Liver (tissue), 9 donors: ENCODE measurements around the gene SSBP2. TPM values are rescaled to one million over a fixed set of nuclear protein-coding genes. Genes with fewer than 3 reads are reported as not detected.
A peak's percentile ranks its signal among the peaks of the same experiment; 100 is the strongest.

ENCODE experiments used
- DNase-seq: peaks from one replicate; pipeline ENCODE4 v3.0.0-alpha.2; 2017; ENCODE audit warnings: low spot score
- H3K27ac ChIP-seq, 2 donors: one replicate each; pipeline ENCODE4 v1.7.0; 2013; ENCODE audit warnings: inconsistent platforms in 2 of 2, low read length in 2 of 2, control low read depth in 1 of 2, low read depth in 1 of 2, mild to moderate bottlenecking in 1 of 2
- H3K27me3 ChIP-seq, 4 donors: one replicate each; pipeline versions ENCODE4 v1.6.1 to v1.7.0; 2013; ENCODE audit warnings: low read length in 3 of 4, inconsistent platforms in 1 of 4, mild to moderate bottlenecking in 1 of 4, moderate library complexity in 1 of 4; ENCODE audit not compliant: control insufficient read depth in 4 of 4, insufficient read depth in 4 of 4
- H3K36me3 ChIP-seq, 4 donors: one replicate each; pipeline versions ENCODE4 v1.6.1 to v1.7.0; 2013; ENCODE audit warnings: low read length in 3 of 4, mild to moderate bottlenecking in 3 of 4, low read depth in 1 of 4, moderate library complexity in 1 of 4; ENCODE audit not compliant: control insufficient read depth in 4 of 4, insufficient read depth in 3 of 4
- H3K4me1 ChIP-seq, 4 donors: one replicate each; pipeline versions ENCODE4 v1.6.1 to v1.7.0; 2013; ENCODE audit warnings: low read length in 3 of 4, mild to moderate bottlenecking in 3 of 4, moderate library complexity in 1 of 4; ENCODE audit not compliant: control insufficient read depth in 4 of 4, insufficient read depth in 4 of 4
- H3K4me3 ChIP-seq, 3 donors: one replicate each; pipeline versions ENCODE4 v1.6.1 to v1.7.0; 2013; ENCODE audit warnings: low read length in 3 of 3, control low read depth in 1 of 3, low read depth in 1 of 3, mild to moderate bottlenecking in 1 of 3
- H3K9ac ChIP-seq, 2 donors: one replicate each; pipeline ENCODE4 v1.7.0; 2013; ENCODE audit warnings: low read length in 2 of 2, mild to moderate bottlenecking in 2 of 2, moderate library complexity in 2 of 2, control low read depth in 1 of 2, low read depth in 1 of 2
- H3K9me3 ChIP-seq, 4 donors: one replicate each; pipeline versions ENCODE4 v1.6.1 to v1.7.0; 2013; ENCODE audit warnings: low read length in 3 of 4; ENCODE audit not compliant: control insufficient read depth in 4 of 4
- ATF3 ChIP-seq: IDR thresholded peaks from 2 replicates; pipeline ENCODE4 v1.6.1; 2016; ENCODE audit warnings: antibody characterized with exemption
- CTCF ChIP-seq: fragments of 150-350 bp; IDR thresholded peaks from 2 replicates; pipeline ENCODE4 v1.5.1; 2017; ENCODE audit warnings: improper control_type of control experiment, low read depth, low read length; ENCODE audit not compliant: missing input control
- EGR1 ChIP-seq, 2 donors: IDR thresholded peaks; 2 replicates each; pipeline ENCODE4 v1.6.1; 2016 to 2018; ENCODE audit warnings: antibody characterized with exemption in 2 of 2, low read depth in 2 of 2
- FOXA1 ChIP-seq: IDR thresholded peaks from 2 replicates; pipeline ENCODE4 v1.6.1; 2016; ENCODE audit warnings: antibody characterized with exemption
- FOXA2 ChIP-seq: IDR thresholded peaks from 2 replicates; pipeline ENCODE4 v1.6.1; 2016; ENCODE audit warnings: antibody characterized with exemption
- GABPA ChIP-seq, 2 donors: IDR thresholded peaks in 1 of 2; conservative IDR thresholded peaks in 1 of 2; 2 replicates each; pipeline ENCODE4 v1.6.1; 2016; ENCODE audit warnings: antibody characterized with exemption in 2 of 2, mild to moderate bottlenecking in 1 of 2, moderate library complexity in 1 of 2
- HNF4A ChIP-seq, 2 donors: conservative IDR thresholded peaks; 2 replicates each; pipeline ENCODE4 v1.6.1; 2016; ENCODE audit warnings: antibody characterized with exemption in 2 of 2, mild to moderate bottlenecking in 2 of 2
- HNF4G ChIP-seq: IDR thresholded peaks from 2 replicates; pipeline ENCODE4 v1.6.1; 2016; ENCODE audit warnings: antibody characterized with exemption
- JUND ChIP-seq, 2 donors: IDR thresholded peaks; 2 replicates each; pipeline ENCODE4 v1.6.1; 2016; ENCODE audit warnings: antibody characterized with exemption in 2 of 2
- MAX ChIP-seq: IDR thresholded peaks from 2 replicates; pipeline ENCODE4 v1.6.1; 2016; ENCODE audit warnings: antibody characterized with exemption
- NR2F2 ChIP-seq: IDR thresholded peaks from 2 replicates; pipeline ENCODE4 v1.6.1; 2016; ENCODE audit warnings: antibody characterized with exemption
- RAD21 ChIP-seq, 2 donors: IDR thresholded peaks; 2 replicates each; pipeline ENCODE4 v1.6.1; 2016; ENCODE audit warnings: antibody characterized with exemption in 2 of 2, mild to moderate bottlenecking in 2 of 2
- REST ChIP-seq: IDR thresholded peaks from 2 replicates; pipeline ENCODE4 v1.6.1; 2016; ENCODE audit warnings: antibody characterized with exemption, mild to moderate bottlenecking
- RXRA ChIP-seq, 2 donors: IDR thresholded peaks; 2 replicates each; pipeline ENCODE4 v1.6.1; 2017 to 2018; ENCODE audit warnings: antibody characterized with exemption in 2 of 2, mild to moderate bottlenecking in 1 of 2
- SP1 ChIP-seq: IDR thresholded peaks from 2 replicates; pipeline ENCODE4 v1.6.1; 2018; ENCODE audit warnings: antibody characterized with exemption, mild to moderate bottlenecking
- TAF1 ChIP-seq: conservative IDR thresholded peaks from 2 replicates; pipeline ENCODE4 v1.6.1; 2016; ENCODE audit warnings: antibody characterized with exemption, mild to moderate bottlenecking
- YY1 ChIP-seq: IDR thresholded peaks from 2 replicates; pipeline ENCODE4 v1.6.1; 2016; ENCODE audit warnings: antibody characterized with exemption, mild to moderate bottlenecking
- ZBTB33 ChIP-seq: IDR thresholded peaks from 2 replicates; pipeline ENCODE4 v1.6.1; 2016; ENCODE audit warnings: antibody characterized with exemption
- WGBS: extraction: QIAGEN DNeasy Blood & Tissue Kit; methylation state at CpG from one replicate; pipeline ENCODE4 v1.1.7; 2013; 5-methylcytosine and 5-hydroxymethylcytosine counted together
- polyA plus RNA-seq, 2 donors: library from polyadenylated mRNA; stranded (reverse) in 1 of 2; unstranded in 1 of 2; fragments of 200-250 nt in 1 of 2; fragments of >200 nt in 1 of 2; fragmentation: Nextera tagmentation in 1 of 2; extraction: Ambion mirVana in 1 of 2; gene quantifications; one replicate each; pipeline versions ENCODE4 v1.2.1 to v1.2.3, GENCODE V29; 2013 to 2015
- total RNA-seq, 2 donors: library from RNA; depleted of rRNA; stranded (reverse); fragments of >200 nt; gene quantifications; one replicate each; pipeline ENCODE4 v1.2.3, GENCODE V29; 2014
- donor health status: healthy.
- donor health status: healthy.
- donor health status: healthy.
- donor health status: healthy.
- donor health status: healthy.

SSBP2 gene
- total and polyA plus RNA-seq, 4 donors, result 2.2 to 10.1 (median 4.1) TPM

- Histone ChIP-seq H3K27ac (peak overlapping the region; percentile 82 to 85), H3K36me3 (no peaks in the 10 kb centered on the region), H3K9ac (peak overlapping the region; percentile 33 to 57), H3K27me3 (no peaks in the 10 kb centered on the region), H3K9me3 (no peaks in the 10 kb centered on the region), H3K4me1 (peaks cover 2 to 31% (median 7%) of the 10 kb centered on the region in 4 donors), H3K4me3 (no peak overlapping the region)
- 36% methylated on average over 2 of the region's 2 CpGs for WGBS
- DNase-seq, result no peak
- TF ChIP-seq MAX, result peak; percentile 91
- peak; percentile 60 to 67 for TF ChIP-seq RAD21 (IDR thresholded peaks at IDR 0.05)
- peak; percentile 97 for TF ChIP-seq TAF1
- TF ChIP-seq HNF4G, result peak; percentile 97
- peak; percentile 96 to 98 for TF ChIP-seq JUND (IDR thresholded peaks at IDR 0.05)
- peak in 1 of 2 donors; percentile 53 for TF ChIP-seq GABPA (IDR thresholded peaks at IDR 0.05 in 1 of 2, conservative IDR thresholded peaks at IDR 0.05 in 1 of 2)
- TF ChIP-seq HNF4A (conservative IDR thresholded peaks at IDR 0.05), result peak; percentile 98 to 100
- TF ChIP-seq YY1, result peak; percentile 83
- peak; percentile 92 for TF ChIP-seq NR2F2
- TF ChIP-seq FOXA2, result peak; percentile 88
- TF ChIP-seq CTCF, result no peak
- peak; percentile 93 to 98 for TF ChIP-seq RXRA (IDR thresholded peaks at IDR 0.05)
- TF ChIP-seq FOXA1, result peak; percentile 85
- peak; percentile 99 for TF ChIP-seq ATF3
- TF ChIP-seq ZBTB33, result peak; percentile 94
- TF ChIP-seq EGR1 (IDR thresholded peaks at IDR 0.05; ENCODE audit: low read depth in 2 of 2), result peak; percentile 28 to 64
- TF ChIP-seq SP1, result peak; percentile 98
- TF ChIP-seq REST, result peak; percentile 91
Observed at GRCh38 chr5:81422671-81423070, 328.2 kb downstream of the SSBP2 start.
